ENCODE results near the gene CREBBP.

CREBBP gene

GRCh38 chr16:3838600-3839401 is 41.7 kb downstream of the CREBBP start:
- TF ChIP-seq CTCF (IDR thresholded peaks at IDR 0.05; ENCODE audit: borderline replicate concordance, control extremely low read depth, extremely low read depth, insufficient read depth, missing control alignments), result no peak
- DNase-seq (ENCODE audit: low spot score), result no peak
- in situ Hi-C loops (cut with MboI; ENCODE audit: low sequenced_read_pairs, unreplicated experiment), result no loop called here

- DNase-seq (ENCODE audit: low spot score), result no peak
- TF ChIP-seq CTCF (IDR thresholded peaks at IDR 0.05; ENCODE audit: borderline replicate concordance, control extremely low read depth, extremely low read depth, insufficient read depth, missing control alignments), result no peak
- in situ Hi-C loops (cut with MboI; ENCODE audit: low sequenced_read_pairs, unreplicated experiment), result no loop called here
Observed at GRCh38 chr16:3837851-3838586, 42.5 kb downstream of the CREBBP start.

GRCh38 chr16:3836641-3837040 is 43.9 kb downstream of the CREBBP start:
- no peak for TF ChIP-seq CTCF (IDR thresholded peaks at IDR 0.05; ENCODE audit: borderline replicate concordance, control extremely low read depth, extremely low read depth, insufficient read depth, missing control alignments)
- DNase-seq (ENCODE audit: low spot score), result no peak
- in situ Hi-C loops (cut with MboI; ENCODE audit: low sequenced_read_pairs, unreplicated experiment), result no loop called here

GRCh38 chr16:3835089-3835602 is 45.4 kb downstream of the CREBBP start:
- in situ Hi-C loops (cut with MboI; ENCODE audit: low sequenced_read_pairs, unreplicated experiment), result no loop called here
- DNase-seq (ENCODE audit: low spot score), result no peak
- TF ChIP-seq CTCF (IDR thresholded peaks at IDR 0.05; ENCODE audit: borderline replicate concordance, control extremely low read depth, extremely low read depth, insufficient read depth, missing control alignments), result no peak

GRCh38 chr16:3832668-3833067 is 47.8 kb downstream of the CREBBP start:
- in situ Hi-C loops (cut with MboI; ENCODE audit: low sequenced_read_pairs, unreplicated experiment), result no loop called here
- TF ChIP-seq CTCF (IDR thresholded peaks at IDR 0.05; ENCODE audit: borderline replicate concordance, control extremely low read depth, extremely low read depth, insufficient read depth, missing control alignments), result no peak

GRCh38 chr16:3830625-3831254 is 49.8 kb downstream of the CREBBP start:
- no peak for DNase-seq (ENCODE audit: low spot score)
- in situ Hi-C loops (cut with MboI; ENCODE audit: low sequenced_read_pairs, unreplicated experiment), result no loop called here
- no peak for TF ChIP-seq CTCF (IDR thresholded peaks at IDR 0.05; ENCODE audit: borderline replicate concordance, control extremely low read depth, extremely low read depth, insufficient read depth, missing control alignments)

More at GRCh38 chr16:3832668-3833067, 47.8 kb downstream of the CREBBP start:
- DNase-seq (ENCODE audit: low spot score), result no peak

Measured in GM13976 (cell line).